Mammary epithelial cell (primary cell): ENCODE measurements around the gene ADAMTS17.

Source experiments
- EZH2 ChIP-seq: IDR thresholded peaks from 2 replicates; pipeline ENCODE4 v1.6.1; 2012; ENCODE audit warnings: low read length, inconsistent platforms, borderline replicate concordance
- TF ChIP-seq, protein P1 (sequence below), 2 donors: IDR thresholded peaks in 1 of 2; conservative IDR thresholded peaks in 1 of 2; 2 replicates each; pipeline ENCODE4 v1.5.1; 2011 to 2012; ENCODE audit warnings: inconsistent platforms in 2 of 2, low read length in 2 of 2, mild to moderate bottlenecking in 2 of 2, control low read depth in 1 of 2, low read depth in 1 of 2; ENCODE audit not compliant: insufficient read depth in 1 of 2; ENCODE audit errors: extremely low read depth in 1 of 2

DNA sequence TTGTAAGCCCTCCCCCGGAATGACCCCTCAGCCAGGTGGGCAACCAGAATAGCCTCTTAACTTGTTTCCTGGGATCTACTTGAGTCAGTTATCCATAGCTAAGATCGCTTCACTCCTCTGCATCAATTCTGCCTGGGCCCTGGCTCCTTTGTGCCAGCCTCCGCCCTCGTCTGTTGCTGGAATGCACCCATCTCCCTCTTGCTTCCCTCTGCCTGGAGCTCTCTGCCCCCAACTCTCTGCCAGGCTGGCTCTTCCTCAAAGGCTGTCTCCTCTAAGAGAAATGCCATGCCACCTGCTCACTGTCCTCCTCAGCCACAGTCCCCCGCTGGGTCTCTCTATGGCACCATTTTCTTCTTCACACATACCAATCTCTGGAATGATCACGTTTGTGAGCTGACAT lies 240.8 kb downstream of the ADAMTS17 start:
- TF ChIP-seq, protein P1, sequence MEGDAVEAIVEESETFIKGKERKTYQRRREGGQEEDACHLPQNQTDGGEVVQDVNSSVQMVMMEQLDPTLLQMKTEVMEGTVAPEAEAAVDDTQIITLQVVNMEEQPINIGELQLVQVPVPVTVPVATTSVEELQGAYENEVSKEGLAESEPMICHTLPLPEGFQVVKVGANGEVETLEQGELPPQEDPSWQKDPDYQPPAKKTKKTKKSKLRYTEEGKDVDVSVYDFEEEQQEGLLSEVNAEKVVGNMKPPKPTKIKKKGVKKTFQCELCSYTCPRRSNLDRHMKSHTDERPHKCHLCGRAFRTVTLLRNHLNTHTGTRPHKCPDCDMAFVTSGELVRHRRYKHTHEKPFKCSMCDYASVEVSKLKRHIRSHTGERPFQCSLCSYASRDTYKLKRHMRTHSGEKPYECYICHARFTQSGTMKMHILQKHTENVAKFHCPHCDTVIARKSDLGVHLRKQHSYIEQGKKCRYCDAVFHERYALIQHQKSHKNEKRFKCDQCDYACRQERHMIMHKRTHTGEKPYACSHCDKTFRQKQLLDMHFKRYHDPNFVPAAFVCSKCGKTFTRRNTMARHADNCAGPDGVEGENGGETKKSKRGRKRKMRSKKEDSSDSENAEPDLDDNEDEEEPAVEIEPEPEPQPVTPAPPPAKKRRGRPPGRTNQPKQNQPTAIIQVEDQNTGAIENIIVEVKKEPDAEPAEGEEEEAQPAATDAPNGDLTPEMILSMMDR (conservative IDR thresholded peaks at IDR 0.05 in 1 of 2, IDR thresholded peaks at IDR 0.05 in 1 of 2; ENCODE audit: extremely low read depth in 1 of 2, insufficient read depth in 1 of 2, low read depth in 1 of 2, low read length in 2 of 2): no peak
- TF ChIP-seq EZH2: no peak
